CD14-positive monocyte (primary cell): ENCODE measurements around the gene POLE. TPM values are rescaled to one million over a fixed set of nuclear protein-coding genes. Genes with fewer than 3 reads are reported as not detected.

Experiments used
- DNase-seq, 3 donors: peaks; one replicate each; pipeline ENCODE4 v3.0.0-alpha.2; 2011 to 2022
- H2AFZ ChIP-seq: 2 replicates; pipeline ENCODE4 v1.6.0; 2012; ENCODE audit warnings: mild to moderate bottlenecking, low read depth, low read length, inconsistent platforms; ENCODE audit not compliant: insufficient read depth, poor library complexity, severe bottlenecking
- H3K27ac ChIP-seq, 2 donors: 1 replicate in 1 of 2; 2 replicates in 1 of 2; pipeline ENCODE4 v1.5.1; 2012 to 2013; ENCODE audit warnings: low read length in 2 of 2, control low read depth in 1 of 2, inconsistent platforms in 1 of 2, low read depth in 1 of 2, mild to moderate bottlenecking in 1 of 2
- H3K27me3 ChIP-seq, 2 donors: one replicate each; pipeline versions ENCODE4 v1.6.0 to v1.6.1; 2011 to 2013; ENCODE audit warnings: low read length in 2 of 2; ENCODE audit not compliant: control insufficient read depth in 2 of 2, insufficient read depth in 2 of 2
- H3K36me3 ChIP-seq, 2 donors: replicated peaks in 1 of 2; 1 replicate in 1 of 2; 2 replicates in 1 of 2; pipeline versions ENCODE4 v1.5.1 to v1.6.1; 2012 to 2013; ENCODE audit warnings: low read length in 2 of 2, control low read depth in 1 of 2, inconsistent platforms in 1 of 2, mild to moderate bottlenecking in 1 of 2; ENCODE audit not compliant: insufficient read depth in 2 of 2, control insufficient read depth in 1 of 2
- H3K4me1 ChIP-seq, 2 donors: 1 replicate in 1 of 2; 2 replicates in 1 of 2; pipeline versions ENCODE4 v1.5.1 to v1.6.1; 2012 to 2013; ENCODE audit warnings: low read length in 2 of 2, control low read depth in 1 of 2, inconsistent platforms in 1 of 2, mild to moderate bottlenecking in 1 of 2, moderate library complexity in 1 of 2; ENCODE audit not compliant: insufficient read depth in 2 of 2, control insufficient read depth in 1 of 2
- H3K4me2 ChIP-seq: replicated peaks from 2 replicates; pipeline ENCODE3; 2012; ENCODE audit warnings: low read length, moderate library complexity, mild to moderate bottlenecking; ENCODE audit not compliant: poor library complexity, severe bottlenecking; ENCODE audit errors: extremely low read depth
- H3K4me3 ChIP-seq, 3 experiments: fragments of 200-600 bp in 1 of 3; sonication (generic) in 1 of 3; replicated peaks in 1 of 3; 1 replicate in 2 of 3; 2 replicates in 1 of 3; pipeline ENCODE4 v1.5.1; 2011 to 2013; ENCODE audit warnings: low read length in 3 of 3, mild to moderate bottlenecking in 3 of 3, control low read depth in 2 of 3, low read depth in 2 of 3, inconsistent platforms in 1 of 3, moderate library complexity in 1 of 3
- H3K79me2 ChIP-seq: 2 replicates; pipeline ENCODE4 v1.6.0; 2012; ENCODE audit warnings: mild to moderate bottlenecking, control low read depth, inconsistent platforms, low read length, moderate library complexity; ENCODE audit not compliant: insufficient read depth
- H3K9ac ChIP-seq: 2 replicates; pipeline ENCODE4 v1.6.0; 2017; ENCODE audit warnings: low read length, mild to moderate bottlenecking; ENCODE audit not compliant: insufficient read depth, poor library complexity, severe bottlenecking
- H3K9me3 ChIP-seq, 2 donors: replicated peaks in 1 of 2; 1 replicate in 1 of 2; 2 replicates in 1 of 2; pipeline versions ENCODE4 v1.5.1 to v1.6.1; 2012 to 2013; ENCODE audit warnings: low read length in 2 of 2, control low read depth in 1 of 2; ENCODE audit not compliant: control insufficient read depth in 1 of 2, insufficient read depth in 1 of 2
- H4K20me1 ChIP-seq: 2 replicates; pipeline ENCODE4 v1.6.0; 2012; ENCODE audit warnings: mild to moderate bottlenecking, low read length, control low read depth, moderate library complexity; ENCODE audit not compliant: insufficient read depth
- H3K27ac Mint-ChIP-seq, 7 donors: one replicate each; pipeline ENCODE4 v1.8.0; 2020; ENCODE audit warnings: mild to moderate bottlenecking in 7 of 7, mixed read lengths in 7 of 7, moderate library complexity in 6 of 7, inconsistent platforms in 2 of 7
- H3K27me3 Mint-ChIP-seq, 3 donors: one replicate each; pipeline ENCODE4 v1.8.0; 2021 to 2022; ENCODE audit warnings: low read depth in 3 of 3, mild to moderate bottlenecking in 3 of 3, mixed read lengths in 3 of 3, moderate library complexity in 3 of 3, inconsistent platforms in 1 of 3
- H3K36me3 Mint-ChIP-seq, 2 donors: one replicate each; pipeline ENCODE4 v1.8.0; 2020; ENCODE audit warnings: mixed read lengths in 2 of 2, inconsistent platforms in 1 of 2, mild to moderate bottlenecking in 1 of 2
- H3K4me1 Mint-ChIP-seq: one replicate; pipeline ENCODE4 v1.8.0; 2020; ENCODE audit warnings: mild to moderate bottlenecking, mixed read lengths
- H3K4me3 Mint-ChIP-seq, 2 donors: one replicate each; pipeline ENCODE4 v1.8.0; 2020; ENCODE audit warnings: mild to moderate bottlenecking in 2 of 2, mixed read lengths in 2 of 2, moderate library complexity in 1 of 2
- H3K9me3 Mint-ChIP-seq, 7 donors: one replicate each; pipeline ENCODE4 v1.8.0; 2020 to 2022; ENCODE audit warnings: mixed read lengths in 7 of 7, mild to moderate bottlenecking in 6 of 7, moderate library complexity in 6 of 7, inconsistent platforms in 2 of 7
- WGBS: methylation state at CpG from one replicate; pipeline ENCODE4 v1.1.5; 2013; ENCODE audit warnings: missing lambda C conversion rate; ENCODE audit not compliant: insufficient coverage; 5-methylcytosine and 5-hydroxymethylcytosine counted together
- intact Hi-C, 2 donors: fragments of 100-400 bp; cut with micrococcal nuclease; formaldehyde crosslinking; loops; one replicate each; pipeline versions ENCODE4 v1.15.0 to v1.15.1; 2023
- polyA plus RNA-seq, 3 donors: library from polyadenylated mRNA; depleted of rRNA in 1 of 3; unstranded in 2 of 3; stranded (reverse) in 1 of 3; fragments of 300-500 nt in 2 of 3; fragments of >200 nt in 1 of 3; fragmentation: Illumina TruSeq in 2 of 3; gene quantifications; 1 replicate in 2 of 3; 2 replicates in 1 of 3; pipeline ENCODE4 v1.2.3, GENCODE V29; 2012 to 2021
- TF ChIP-seq, protein P1 (sequence below): fragments of 200-600 bp; IDR thresholded peaks from one replicate; pipeline ENCODE4 v1.8.0; 2022; ENCODE audit warnings: antibody characterized with exemption, mild to moderate bottlenecking

Gene POLE
- polyA plus RNA-seq, 3 donors = 1.00 to 24.2 (median 2.2) TPM

DNA sequence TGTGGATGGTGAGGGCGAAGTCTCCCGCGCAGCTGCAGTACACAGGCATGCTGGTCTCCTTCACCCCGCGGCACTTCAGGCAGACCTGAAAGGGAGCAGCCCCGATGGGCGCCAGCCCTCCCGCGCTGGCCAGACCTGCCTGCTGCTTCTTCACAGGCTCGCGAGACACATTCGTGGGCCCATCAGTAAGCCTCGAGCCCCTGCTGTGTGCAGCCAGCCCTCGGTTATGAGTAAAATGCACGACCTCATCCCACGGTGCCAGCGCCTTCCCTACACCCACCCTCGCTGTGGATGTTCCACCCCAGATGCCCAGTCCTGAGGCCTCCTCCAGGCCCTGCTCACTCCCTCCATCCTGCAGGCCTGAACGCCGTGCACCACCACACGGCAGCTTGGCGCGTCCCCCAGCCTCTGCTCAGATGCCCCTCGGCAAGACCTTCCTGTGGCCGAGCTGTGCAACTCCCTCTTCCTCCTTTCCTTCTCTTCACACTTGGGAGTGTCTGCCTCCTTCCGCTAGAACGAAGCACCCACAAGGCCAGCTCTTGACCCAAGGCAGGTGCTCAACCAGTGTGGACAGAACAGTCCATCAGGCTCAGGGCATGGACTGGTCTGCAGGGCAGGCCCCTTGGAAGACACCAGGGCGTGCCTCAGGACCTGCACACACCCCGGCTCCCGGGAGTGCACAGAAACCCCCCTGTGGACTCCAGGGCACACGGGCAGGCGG lies 62.1 kb downstream of the POLE start:
- Mint-ChIP-seq H3K4me3 (no peak overlapping the region), H3K27ac (no peak overlapping the region), H3K36me3 (peaks cover 36 to 50% of the 10 kb centered on the region in 2 donors), H3K27me3 (peaks cover 11 to 21% (median 11%) of the 10 kb centered on the region in 3 donors), H3K9me3 (peaks cover 0 to 3% (median 0%) of the 10 kb centered on the region in 7 donors), H3K4me1 (no peaks in the 10 kb centered on the region)
- H3K27ac ChIP-seq = no peak overlapping the region
- H3K4me3 ChIP-seq = no peak overlapping the region
- H3K27me3 ChIP-seq = peaks cover 0 to 12% of the 10 kb centered on the region in 2 donors
- no peaks in the 10 kb centered on the region for H3K79me2 ChIP-seq
- H3K9me3 ChIP-seq = no peaks in the 10 kb centered on the region
- no peaks in the 10 kb centered on the region for H3K4me1 ChIP-seq
- intact Hi-C loops = no loop called here
- TF ChIP-seq, protein P1, sequence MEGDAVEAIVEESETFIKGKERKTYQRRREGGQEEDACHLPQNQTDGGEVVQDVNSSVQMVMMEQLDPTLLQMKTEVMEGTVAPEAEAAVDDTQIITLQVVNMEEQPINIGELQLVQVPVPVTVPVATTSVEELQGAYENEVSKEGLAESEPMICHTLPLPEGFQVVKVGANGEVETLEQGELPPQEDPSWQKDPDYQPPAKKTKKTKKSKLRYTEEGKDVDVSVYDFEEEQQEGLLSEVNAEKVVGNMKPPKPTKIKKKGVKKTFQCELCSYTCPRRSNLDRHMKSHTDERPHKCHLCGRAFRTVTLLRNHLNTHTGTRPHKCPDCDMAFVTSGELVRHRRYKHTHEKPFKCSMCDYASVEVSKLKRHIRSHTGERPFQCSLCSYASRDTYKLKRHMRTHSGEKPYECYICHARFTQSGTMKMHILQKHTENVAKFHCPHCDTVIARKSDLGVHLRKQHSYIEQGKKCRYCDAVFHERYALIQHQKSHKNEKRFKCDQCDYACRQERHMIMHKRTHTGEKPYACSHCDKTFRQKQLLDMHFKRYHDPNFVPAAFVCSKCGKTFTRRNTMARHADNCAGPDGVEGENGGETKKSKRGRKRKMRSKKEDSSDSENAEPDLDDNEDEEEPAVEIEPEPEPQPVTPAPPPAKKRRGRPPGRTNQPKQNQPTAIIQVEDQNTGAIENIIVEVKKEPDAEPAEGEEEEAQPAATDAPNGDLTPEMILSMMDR = no peak
- WGBS = 86% methylated on average over 32 of the region's 32 CpGs
- no peak overlapping the region for H2AFZ ChIP-seq
- no peak overlapping the region for H3K4me2 ChIP-seq
- H3K36me3 ChIP-seq = peaks cover 27 to 36% of the 10 kb centered on the region in 2 donors
- no peak overlapping the region for H3K9ac ChIP-seq
- H4K20me1 ChIP-seq = no peaks in the 10 kb centered on the region
- DNase-seq = no peak

DNA sequence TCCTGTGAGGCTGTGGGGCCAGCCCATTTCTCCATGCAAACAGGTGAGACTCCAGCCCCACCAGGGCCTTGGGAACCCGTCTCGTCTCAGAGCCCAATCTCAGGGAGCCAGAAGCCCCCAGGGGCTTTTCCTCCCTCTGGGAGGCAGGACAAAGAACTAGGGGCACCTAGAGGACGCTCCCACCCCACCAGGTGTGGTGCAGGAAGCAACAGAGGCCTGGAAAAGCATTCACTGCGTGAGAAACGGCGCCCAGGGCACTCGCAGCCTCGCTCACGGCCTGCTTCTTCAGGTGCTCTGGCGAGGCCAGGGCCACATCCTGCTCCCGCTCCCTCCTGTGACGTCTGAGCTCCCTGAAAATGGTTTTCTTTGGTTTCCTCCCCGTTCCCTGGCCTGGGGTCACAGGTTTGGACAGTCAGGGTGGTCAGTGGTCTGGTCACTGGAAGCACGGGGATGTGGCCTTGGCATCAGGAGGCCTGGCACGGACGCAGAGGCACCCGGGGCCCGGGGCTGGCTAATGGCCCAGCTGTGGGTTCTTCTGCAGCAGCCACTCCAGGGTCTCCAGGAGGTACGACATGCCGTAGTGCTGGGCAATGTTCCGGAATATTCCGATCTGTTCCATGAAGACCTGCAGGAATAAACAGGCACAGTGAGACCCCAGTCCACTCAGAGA lies 62.8 kb downstream of the POLE start:
- H3K27me3 Mint-ChIP-seq = peaks cover 12 to 29% (median 17%) of the 10 kb centered on the region in 3 donors
- TF ChIP-seq, protein P1 = no peak
- Histone ChIP-seq H3K4me1 (no peaks in the 10 kb centered on the region), H3K9ac (no peak overlapping the region), H3K9me3 (no peaks in the 10 kb centered on the region), H3K4me2 (no peak overlapping the region), H3K36me3 (peaks cover 23 to 29% of the 10 kb centered on the region in 2 donors), H3K79me2 (no peaks in the 10 kb centered on the region), H3K4me3 (no peak overlapping the region), H2AFZ (no peak overlapping the region), H4K20me1 (no peaks in the 10 kb centered on the region), H3K27me3 (peaks cover 4 to 20% of the 10 kb centered on the region in 2 donors), H3K27ac (no peak overlapping the region)
- intact Hi-C loops = no loop called here
- H3K36me3 Mint-ChIP-seq = peaks cover 29 to 42% of the 10 kb centered on the region in 2 donors
- no peak overlapping the region for H3K27ac Mint-ChIP-seq
- WGBS = 95% methylated on average over 22 of the region's 22 CpGs
- H3K4me1 Mint-ChIP-seq = no peaks in the 10 kb centered on the region
- DNase-seq = no peak
- no peak overlapping the region for H3K4me3 Mint-ChIP-seq
- H3K9me3 Mint-ChIP-seq = peaks cover 0 to 3% (median 0%) of the 10 kb centered on the region in 7 donors
